C4-2B (cell line): Measurements from ENCODE around the gene STAT4.

Experiments
- H3K27ac ChIP-seq: fragments of 450-650 bp; 2 replicates; pipeline ENCODE4 v1.5.1; 2017
- CTCF ChIP-seq: fragments of 450-650 bp; conservative IDR thresholded peaks from 2 replicates; pipeline ENCODE4 v1.5.1; 2017; ENCODE audit warnings: mild to moderate bottlenecking
- ZFX ChIP-seq: fragments of 450-650 bp; IDR thresholded peaks from 2 replicates; pipeline ENCODE4 v1.6.1; 2017

STAT4 gene

GRCh38 chr2:191153716-191154115, 2.9 kb upstream of the STAT4 start:
- H3K27ac ChIP-seq = no peak overlapping the region
- no peak for TF ChIP-seq CTCF
- TF ChIP-seq ZFX = no peak

- TF ChIP-seq CTCF (no peak), ZFX (no peak)
- no peak overlapping the region for H3K27ac ChIP-seq
Observed at GRCh38 chr2:191152482-191153240, 1.9 kb upstream of the STAT4 start.

- no peak overlapping the region for H3K27ac ChIP-seq
- TF ChIP-seq ZFX (no peak), CTCF (no peak)
Observed at GRCh38 chr2:191151331-191151730, 537 bp upstream of the STAT4 start.

- no peak for TF ChIP-seq CTCF
- TF ChIP-seq ZFX = no peak
Observed at GRCh38 chr2:191150230-191150599, 579 bp downstream of the STAT4 start.

GRCh38 chr2:191149391-191149790, 1.4 kb downstream of the STAT4 start:
- TF ChIP-seq ZFX (no peak), CTCF (no peak)
- H3K27ac ChIP-seq = no peak overlapping the region

More at GRCh38 chr2:191150230-191150599, 579 bp downstream of the STAT4 start:
- H3K27ac ChIP-seq = no peak overlapping the region

- no peak overlapping the region for H3K27ac ChIP-seq
- TF ChIP-seq CTCF (no peak), ZFX (no peak)
Observed at GRCh38 chr2:191148791-191149190, 2.0 kb downstream of the STAT4 start.

- no peak overlapping the region for H3K27ac ChIP-seq
- TF ChIP-seq CTCF (no peak), ZFX (no peak)
Observed at GRCh38 chr2:191148281-191148680, 2.5 kb downstream of the STAT4 start.
